NCI-H2171 treated with DMSO at 0.1 percent for 48 hours (cell line): Measurements from ENCODE around the gene FGFR3.

ENCODE experiments used
- DNase-seq: peaks from one replicate; lab custom pipeline; 2025; lab: John Stamatoyannopoulos, UW

FGFR3 gene

DNA sequence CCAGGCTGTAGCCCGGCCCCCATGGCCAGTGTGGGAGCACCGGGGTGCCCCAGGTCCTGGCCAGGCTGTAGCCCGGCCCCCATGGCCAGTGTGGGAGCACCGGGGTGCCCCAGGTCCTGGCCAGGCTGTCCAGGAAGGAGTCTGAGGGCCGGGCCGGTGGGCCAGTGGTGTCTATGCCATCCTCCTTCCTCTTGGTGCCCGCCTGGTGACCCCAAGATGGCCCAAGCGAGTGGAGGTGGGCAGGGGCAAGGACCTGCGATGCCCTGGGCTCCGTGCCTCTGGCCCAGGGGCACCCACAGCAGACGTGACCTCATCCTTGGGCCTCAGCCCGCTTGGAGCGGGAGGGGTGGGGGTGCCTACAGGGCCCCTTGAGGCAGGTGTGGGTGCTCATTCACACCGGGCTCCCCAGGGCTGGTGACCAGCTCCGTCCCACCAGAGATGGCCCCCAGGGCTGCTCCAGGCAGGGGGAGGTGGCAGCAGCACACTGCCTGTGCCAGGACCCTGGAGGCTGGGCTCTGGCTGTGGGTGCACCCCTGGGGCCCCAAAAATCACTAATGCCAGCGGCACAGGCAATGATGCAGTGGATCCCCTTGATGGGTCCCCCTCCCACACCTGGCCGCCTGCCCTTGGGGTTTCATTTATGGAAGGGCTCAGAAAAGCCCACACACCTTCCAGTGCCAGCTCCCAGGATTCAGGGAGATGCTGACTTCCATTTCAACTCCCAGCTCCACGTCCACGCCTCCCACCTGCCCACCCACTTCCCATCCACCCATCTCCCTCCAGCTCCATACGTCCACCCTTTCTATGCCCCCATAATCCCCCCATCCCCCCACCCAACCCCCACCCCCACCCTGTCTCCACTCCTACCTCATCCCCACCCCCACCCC is 36.0 kb upstream of the FGFR3 start:
- DNase-seq = no peak

DNA sequence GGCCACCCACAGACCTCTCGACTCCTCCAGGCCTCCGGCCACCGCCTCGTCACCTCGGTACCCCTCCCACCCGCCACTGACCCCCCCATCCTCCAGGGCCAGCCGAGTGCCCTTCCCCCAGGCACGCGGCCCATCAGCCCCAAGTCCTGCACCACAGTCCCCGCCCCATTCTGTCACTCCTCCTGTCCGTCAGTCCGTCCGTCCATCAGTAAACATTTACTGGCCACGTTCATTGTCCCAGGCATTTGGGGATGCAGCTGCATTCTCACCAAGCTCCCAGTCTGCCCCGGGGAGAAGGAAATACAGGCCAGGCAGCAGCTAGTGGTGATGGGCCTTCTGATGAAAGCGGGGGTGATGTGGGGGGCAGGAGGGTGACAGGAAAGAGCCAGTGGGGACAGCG is 35.3 kb upstream of the FGFR3 start:
- no peak for DNase-seq

DNA sequence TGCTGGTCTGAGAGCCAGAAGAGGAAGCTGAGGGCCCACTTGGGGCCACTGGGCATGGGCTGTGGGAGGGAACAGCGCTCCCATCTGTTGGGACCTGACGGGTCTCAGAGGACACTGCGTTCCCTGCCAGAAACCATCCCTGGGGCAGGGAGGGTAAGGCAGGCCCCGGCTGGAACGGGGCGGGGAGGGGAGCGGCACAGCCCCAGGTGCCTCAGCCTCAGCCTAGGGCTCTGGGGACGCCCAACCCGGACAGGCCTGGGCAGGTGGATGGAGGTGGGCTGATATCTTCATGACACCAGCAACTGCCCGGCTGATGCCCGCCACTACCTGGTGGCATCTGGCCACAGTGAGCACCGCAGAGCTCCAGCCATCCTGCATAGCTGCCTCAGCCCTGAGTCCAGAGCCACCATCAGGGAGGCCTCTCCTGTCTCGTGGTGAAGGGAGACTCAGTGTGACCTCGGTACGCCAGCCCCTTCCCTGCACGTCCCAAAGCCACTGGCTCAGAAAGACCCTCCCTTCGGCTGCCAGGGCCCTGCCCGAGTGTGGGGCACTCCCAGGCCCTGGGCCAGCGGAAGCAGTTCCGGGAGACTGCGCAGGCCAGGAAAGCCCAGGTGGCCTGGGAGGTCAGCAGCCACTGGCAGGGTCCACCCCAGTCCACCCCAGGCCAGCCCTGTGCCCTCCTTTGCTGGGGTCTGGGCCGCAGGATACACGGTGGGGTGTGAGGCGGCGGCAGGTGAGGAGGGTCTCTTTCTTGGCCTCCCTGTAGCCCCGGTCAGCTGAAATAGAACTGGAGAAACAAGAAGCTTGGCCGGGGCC is 34.6 kb upstream of the FGFR3 start:
- peak; percentile 11 for DNase-seq

DNA sequence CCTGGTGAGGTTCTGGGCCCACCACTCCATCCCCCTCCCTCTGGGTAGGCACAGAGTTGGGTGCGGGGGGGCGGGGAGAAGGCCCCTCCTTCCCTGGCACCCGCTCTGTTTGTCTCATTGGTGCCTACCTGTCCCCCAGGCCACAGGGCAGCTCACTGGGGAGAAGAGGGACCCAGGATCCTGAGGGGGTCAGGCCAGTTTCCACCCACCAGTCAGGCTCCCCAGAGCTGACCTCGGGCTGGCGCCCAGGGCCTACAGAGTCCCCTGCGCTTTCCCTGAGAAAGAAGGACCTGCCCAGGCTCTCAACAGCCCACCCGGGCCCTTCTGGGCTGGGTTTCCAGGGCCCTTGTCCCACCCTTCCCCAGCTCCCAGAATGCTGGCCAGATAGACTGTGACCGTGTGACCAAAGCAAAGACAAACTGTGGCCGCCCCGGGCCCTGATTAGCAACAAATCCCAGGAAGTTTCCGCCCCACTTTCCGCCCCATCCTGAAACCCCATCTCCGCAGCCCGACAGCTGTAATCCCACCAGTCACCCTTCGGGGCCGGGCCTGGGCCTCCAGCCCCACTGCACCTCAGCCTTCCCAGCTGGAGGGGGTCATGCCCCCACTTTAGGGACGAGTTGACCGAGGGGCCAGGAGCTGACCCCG is 33.8 kb upstream of the FGFR3 start:
- DNase-seq = no peak

DNA sequence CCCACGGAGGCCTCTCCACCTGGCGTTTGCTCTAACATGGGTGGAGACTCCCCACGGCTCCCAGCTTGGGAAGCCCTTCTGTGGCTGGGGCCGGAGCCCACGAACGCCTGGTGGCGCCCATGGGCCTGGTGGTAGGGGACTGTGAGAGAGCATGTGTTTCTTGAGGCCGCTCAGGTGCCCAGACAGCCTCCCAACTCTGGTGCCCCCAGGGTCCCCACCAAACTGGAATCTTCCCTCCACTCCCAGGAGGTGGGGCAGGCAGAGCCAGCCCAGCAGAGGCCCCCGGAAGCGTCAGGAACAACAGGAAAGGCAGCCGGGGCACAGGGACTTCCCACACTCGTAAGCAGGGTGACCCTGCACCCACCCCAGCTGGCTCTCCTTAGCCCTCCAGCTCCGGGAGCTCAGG is 33.3 kb upstream of the FGFR3 start:
- peak; percentile 11 for DNase-seq

DNA sequence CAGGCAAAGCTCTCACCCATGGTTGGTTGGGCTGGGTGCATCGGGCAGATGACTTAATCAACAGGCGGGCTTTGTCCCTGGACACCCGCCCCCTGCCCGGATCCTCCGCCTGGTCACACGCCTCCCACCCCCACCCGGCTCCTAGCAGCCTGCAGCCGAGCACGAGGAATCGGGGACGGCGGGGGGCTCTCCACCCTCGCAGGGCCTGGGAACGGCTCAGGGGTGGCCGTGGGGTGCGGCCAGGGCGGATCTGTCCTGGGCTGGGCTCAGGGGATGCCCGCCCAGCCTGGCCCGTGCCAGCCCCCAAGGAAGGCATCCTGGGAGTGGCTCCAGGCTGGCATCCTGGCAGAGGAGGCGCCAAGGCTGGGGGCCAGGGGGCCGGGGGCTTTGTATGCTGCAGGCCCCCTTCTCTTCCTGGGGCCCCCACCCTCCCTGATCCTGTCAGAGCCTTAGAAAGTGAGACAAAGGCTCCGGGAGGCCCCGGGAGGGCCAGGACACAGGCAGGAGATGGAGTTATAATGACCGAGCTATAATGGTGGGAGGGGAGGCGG is 32.5 kb upstream of the FGFR3 start:
- DNase-seq = no peak

DNA sequence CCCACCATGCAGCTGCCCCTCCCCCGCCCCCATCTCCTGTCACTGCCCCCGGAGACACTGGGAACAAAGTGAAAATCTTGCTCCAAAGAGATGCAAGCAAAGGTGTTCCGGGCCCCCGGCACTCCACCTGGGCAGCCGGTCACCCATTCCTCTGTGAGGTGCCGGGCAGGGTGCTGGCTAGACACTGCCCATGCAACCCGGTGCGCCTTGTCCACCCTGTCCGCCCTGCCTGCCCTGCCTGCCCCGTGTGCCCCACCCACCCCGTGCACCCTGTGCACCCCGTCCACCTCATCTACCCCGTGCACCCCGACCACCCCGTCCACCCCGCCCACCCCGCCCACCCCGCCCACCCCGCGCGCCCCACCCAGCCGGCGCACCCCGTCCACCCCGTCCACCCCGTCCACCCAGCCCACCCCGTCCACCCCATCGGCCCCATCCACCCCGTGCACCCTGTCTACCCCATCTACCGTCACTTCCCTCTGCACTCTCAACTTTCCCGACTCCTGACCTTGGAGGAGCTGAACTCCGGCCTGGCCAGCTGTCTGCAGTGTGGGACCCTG is 31.9 kb upstream of the FGFR3 start:
- no peak for DNase-seq

DNA sequence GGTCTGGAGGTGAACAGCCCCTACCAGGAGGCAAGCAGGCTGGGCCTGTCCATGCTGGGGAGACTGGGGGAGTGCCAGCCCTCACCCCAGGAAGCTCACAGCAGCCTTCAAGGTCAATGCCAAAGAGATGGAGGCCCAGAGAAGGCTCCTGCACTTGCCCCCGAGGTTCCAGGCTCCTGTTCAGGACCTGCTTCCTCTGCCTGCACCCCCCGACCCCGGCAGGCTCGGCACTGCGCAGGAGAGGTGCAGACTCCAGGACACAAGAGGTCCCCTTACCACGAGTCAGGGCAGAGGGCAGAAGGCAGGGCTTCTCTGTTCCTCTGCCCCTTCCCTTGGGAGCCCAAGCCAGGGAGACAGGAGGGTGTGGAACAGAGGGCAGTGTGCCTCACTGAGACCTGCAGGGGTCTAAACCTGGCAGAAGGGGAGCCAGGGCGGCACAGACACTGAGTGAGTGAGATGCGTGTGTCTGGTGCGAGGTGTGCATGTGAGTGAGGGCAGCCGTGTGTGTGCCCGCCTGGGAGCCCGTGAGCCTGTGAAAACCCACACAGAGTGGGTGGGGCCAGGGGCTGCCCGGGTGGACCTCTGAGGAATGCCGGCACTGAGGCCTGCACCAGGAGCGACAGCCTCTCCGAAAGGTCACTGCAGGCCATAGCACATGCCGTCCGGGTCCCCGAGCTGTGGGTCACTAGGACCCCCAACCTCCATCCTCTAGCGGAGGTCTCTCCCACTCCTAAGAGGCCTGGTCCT is 30.7 kb upstream of the FGFR3 start:
- DNase-seq = no peak

DNA sequence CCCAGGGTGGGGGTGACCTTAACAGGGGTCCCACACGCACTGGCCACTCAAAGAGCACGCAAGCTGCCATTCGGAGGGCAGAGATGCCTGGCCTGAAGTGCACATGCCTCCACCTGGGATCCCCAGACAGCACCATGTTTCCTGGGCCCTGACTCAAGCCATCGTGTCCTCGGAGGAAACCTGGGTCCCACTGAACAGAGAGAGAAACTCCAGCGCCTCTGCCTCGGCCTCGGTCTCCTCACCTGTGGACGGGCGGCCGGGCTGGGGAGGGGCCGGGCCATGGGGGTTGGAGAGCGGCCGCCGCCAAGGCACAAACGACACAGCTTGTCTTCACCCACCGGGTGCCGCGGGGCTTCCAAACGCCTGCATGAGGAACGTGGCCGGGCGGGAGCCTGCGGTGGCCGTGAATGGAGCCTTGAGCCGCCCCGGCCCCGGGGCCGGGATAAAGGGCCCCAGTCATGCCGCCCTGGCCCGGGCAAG is 30.0 kb upstream of the FGFR3 start:
- no peak for DNase-seq

DNA sequence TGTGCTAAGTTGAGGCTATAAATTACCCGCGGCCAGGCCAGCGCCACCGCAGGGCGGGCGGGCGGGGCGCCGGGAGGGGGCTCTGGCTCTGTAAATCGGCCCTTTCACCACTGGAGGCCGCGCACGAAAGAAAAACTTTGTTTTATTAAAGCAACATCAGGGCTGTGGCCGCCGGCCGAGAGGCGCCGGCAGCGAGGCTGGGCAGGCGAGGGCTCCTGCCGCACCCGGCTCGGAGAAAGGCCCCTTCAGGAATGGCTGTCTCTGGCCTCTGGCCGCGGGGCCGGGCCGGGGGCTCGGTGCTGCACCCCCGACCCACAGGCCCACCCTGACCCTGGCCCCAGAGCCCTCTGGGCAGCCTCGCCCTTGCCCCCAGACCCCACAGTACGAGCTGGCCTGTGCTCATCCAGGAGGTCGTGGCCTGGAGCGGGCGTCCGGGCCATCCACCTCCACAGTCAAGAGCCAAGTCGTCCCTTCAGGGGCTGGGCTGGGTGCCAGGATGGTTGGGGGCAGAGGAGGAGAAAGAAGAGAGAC is 29.5 kb upstream of the FGFR3 start:
- DNase-seq = no peak

DNA sequence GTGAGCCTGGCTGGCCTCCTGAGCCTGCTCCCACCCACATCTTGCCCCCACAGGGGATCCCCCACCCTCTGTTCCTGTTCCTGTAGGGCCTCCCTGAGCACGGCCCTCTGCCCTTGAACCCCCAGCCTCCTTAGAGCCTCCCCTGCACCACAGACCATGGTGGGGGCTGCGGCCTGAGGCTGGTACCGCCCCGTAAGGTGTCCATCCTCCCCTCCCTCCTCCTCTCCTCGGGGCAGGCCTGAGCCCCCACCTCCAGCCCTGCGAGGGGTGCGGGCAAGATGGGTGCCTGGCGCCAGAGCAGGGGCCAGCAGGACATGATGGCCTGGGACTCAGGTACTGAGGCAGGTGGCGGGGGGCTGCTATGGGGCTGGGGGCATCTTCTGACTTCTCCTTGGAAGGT is 28.4 kb upstream of the FGFR3 start:
- DNase-seq = no peak

DNA sequence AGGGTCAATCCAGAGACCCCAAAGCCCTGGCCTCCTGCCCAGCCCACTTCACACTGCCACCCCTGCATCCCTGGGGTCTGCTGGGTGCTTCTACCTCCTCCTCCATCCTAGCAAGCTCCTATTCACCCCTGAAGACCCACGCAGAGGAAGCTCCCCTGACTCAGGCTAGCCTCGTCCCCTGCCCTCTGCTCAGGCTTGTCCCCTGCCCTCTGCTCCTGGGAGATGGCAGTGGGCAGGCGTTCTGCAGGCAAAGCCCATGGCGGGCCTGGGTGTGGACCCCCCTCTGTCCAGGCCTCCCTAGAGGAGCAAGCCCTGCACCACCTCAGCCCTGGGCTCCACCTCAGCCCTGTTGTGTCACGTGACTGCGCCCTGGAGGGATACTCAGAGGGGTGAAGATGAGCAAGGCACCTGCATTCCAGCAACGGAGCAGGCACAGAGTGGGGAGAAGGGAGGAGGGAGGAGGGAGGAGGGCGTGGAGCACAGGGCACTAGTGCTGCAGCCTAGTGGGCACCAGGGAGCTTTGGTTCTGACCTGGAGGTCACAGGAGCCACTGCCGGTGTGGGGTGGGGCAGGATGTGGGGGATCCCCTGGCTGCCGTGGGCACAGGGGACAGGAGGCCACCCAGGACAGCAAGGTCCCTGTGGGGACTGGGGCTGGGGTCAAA is 27.6 kb upstream of the FGFR3 start:
- DNase-seq = no peak

DNA sequence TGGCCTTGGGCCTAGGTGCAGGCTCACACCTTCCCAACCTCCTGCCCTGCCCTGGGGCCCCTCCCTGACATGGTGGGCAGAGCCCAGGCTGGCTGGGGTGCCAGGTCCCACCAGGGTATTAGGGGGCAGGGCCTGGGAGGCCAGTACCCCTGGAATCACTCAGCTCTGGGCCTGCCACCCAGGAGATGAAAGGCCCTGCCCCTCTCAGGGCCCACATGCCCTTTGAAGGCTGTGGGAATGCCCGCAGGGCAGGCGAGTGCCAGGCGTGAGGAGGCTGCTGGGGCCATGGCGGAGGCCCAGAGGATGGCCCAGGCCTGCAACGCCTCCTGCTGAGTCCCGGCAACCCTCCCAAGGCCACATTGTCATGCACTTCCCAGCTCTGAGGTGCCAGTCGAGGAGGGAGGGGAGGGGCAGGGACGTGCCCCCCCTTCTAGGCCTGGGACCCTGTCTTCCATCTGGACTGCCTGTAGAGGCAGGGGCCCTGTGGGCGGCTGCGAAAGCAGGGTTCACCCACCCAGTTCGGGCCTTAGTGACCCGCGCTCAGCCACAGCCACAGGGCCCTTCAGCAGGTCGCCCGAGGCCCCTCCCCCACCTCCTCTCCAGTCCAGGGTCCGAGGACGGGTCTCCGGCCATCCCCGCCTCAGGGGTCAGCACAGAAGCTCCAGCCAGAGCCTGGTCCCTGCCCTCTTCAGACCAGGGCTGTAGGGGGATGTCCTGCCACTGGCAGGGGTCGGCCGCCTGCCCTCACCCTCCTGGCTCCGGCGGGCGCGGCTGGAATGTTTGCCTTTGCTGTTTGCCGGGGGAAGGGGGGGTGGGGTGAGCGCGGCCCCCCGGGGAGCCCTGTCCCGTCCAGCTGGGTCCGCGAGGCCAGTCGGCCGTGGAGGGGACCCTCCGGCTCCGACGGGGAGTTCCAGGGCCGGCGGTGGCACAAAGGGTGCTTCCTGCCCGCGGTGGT is 26.7 kb upstream of the FGFR3 start:
- DNase-seq = no peak

DNA sequence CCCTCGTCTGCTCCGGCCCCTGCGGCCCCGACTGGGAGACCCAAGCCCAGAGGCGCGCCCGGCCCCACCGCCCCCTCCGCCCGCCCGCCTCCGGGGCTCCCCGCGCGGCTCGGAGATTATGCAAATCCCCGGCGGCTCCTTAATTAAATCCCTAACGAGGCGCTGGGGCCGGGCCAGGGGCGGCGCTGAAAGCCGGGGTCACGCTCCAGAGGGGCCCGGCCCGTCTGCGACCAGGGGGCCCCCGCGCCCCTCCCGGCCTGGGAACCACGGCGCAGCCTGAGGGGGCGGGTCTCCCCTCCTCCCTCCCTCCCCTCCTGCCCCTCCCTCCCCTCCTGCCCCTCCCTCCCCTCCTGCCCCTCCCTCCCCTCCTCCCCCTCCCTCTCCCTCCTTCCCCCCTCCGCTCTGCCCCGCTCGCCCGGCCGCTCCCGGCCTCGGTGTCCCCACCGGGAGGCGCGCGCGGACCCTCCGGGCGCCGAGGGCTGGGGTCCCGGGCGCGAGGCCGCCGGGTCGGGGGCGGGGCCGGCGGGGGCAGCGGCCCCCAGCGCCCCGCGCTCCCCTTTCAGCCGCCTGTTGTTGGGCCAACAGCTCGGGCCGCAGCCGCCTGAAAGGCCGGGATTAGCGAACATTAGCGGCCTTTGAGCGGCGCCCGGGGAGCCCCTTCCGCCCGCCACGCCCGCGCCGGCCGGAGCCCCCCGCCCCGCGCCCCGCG is 25.9 kb upstream of the FGFR3 start:
- DNase-seq = no peak

DNA sequence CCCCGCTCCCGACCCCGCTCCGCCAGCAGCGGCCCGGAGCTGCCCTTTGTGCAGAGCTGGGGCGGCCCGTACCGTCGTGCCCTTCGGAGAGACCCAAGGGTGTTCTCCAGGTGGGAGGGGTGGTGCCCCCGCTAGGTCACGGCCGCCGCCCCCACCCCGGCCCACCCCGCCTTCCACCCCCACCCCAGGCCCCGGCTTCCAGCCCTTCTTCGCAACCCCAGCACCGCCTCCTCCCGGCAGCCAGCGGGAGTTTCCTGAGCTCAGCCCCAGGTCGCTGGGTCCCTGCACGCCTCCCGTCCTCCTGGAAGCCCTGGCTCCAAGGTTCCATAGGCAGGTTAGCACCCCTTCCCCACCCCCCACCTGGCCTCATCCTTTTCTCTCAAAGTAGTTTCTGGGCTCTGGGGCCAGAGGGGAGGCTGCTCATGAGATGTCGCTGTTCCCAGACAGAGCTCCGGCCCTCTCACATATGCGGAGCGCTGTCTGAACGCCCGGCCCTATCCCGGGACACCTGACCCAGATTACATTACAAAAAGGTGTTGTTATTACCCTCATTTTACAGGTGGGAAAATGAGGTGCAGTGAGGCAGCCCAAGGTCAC is 25.2 kb upstream of the FGFR3 start:
- DNase-seq = peak; percentile 45

DNA sequence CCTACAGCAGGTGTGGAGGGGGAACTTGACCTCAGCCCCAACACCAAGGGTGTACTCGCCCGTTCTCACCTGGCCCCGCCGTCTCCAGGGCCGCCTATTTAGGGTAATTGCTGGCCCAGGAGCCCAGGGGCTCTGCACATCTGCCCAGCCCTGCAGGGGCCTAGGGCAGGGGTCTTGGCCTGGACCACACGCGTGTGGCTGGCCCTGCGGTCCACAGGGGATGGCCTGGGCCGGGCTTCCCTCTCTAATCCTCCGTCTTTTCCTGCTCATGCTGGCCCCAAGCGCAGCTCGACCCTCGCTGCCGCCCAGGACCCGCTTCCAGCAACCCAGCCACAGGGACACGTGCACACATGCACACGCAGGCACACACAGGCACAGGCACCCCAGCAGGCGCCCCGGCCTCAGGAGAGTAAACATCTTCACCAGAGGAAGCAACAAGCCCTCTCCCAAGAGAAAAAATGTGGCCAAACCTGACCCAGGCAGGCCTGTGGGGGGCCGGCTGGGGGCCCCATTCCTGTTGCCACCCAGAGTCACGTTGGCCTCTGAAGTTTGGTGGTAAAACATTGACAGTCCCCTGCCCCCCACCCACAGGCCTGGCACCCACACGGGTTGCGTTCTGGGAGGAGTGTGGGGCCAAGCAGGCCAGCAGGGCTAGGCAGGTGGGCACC is 24.6 kb upstream of the FGFR3 start:
- DNase-seq = no peak

DNA sequence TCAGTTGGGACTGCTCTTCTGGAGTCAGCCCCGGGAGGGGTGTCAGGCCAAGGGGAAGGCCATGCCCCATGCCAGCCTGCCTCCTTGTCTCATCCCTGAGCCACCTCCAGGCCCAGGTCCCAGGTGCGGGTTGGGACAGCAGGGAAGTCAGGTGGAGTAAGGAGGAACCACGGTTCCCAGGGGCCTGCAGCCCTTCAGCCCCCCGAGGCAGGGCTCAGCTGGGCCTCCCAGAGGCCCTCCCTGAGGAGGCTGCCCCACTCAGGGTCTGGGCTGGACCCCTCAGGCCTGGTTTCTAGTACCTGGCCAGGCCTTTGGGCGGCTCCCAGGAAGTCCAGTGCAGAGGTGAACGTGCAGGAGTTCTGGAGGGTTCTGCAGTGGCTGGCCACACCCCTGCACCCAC is 23.4 kb upstream of the FGFR3 start:
- no peak for DNase-seq

DNA sequence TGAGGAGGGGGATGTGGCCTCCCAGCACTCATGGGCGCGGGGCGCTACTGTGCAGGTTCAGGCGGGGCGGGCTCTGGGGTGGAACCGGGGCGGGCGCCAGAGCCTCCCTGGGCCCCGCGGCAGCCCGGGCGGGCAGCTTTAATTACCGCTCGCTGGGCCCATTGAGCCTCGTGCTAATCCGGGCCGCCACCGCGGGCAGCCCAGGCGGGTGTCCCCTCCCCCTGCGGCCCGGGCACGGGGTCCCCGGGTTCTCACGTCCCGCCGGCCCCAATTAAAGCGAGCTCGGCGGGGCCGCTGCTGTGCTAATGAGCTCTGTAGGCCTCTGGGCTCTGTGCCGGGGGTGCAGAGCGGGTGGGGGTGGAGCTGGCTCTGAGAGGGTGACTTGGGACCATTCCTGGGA is 22.8 kb upstream of the FGFR3 start:
- no peak for DNase-seq
